IMR-90 (cell line): ENCODE results near the gene BMERB1. TPM values are rescaled to one million over a fixed set of nuclear protein-coding genes. Genes with fewer than 3 reads are reported as not detected.

ENCODE experiments used
- ATAC-seq: fragments of 200-7000 bp; cut with Tn5 transposase; 2 replicates; pipeline ENCODE4 v1.9.1; 2020; ENCODE audit warnings: low read depth, mild to moderate bottlenecking, moderate library complexity
- BruUV-seq: library from RNA; stranded (reverse); fragments of 400-500 nt; replicated peaks from 2 replicates; lab custom pipeline; 2021; lab: Mats Ljungman, UMichigan
- CTCF ChIA-PET: fragments of 300-600 bp; formaldehyde crosslinking; extraction: SDS; loops from one replicate; lab custom pipeline; 2021; ENCODE audit warnings: antibody characterized with exemption; lab: Yijun Ruan, JAX
- POLR2A ChIA-PET: fragments of 300-600 bp; sonication (Branson Sonifier 250); formaldehyde crosslinking; loops from one replicate; lab custom pipeline; 2022; ENCODE audit warnings: antibody characterized with exemption; ENCODE audit not compliant: unreplicated experiment; lab: Charles Lee
- DNase-seq: peaks from one replicate; pipeline ENCODE4 v3.0.0; 2013
- H2AFZ ChIP-seq: replicated peaks from 2 replicates; pipeline ENCODE3; 2013; ENCODE audit warnings: low read length, mild to moderate bottlenecking; ENCODE audit not compliant: poor library complexity
- H2AK5ac ChIP-seq: 2 replicates; pipeline ENCODE4 v1.6.1; 2013; ENCODE audit warnings: low read depth, low read length, inconsistent platforms
- H2AK9ac ChIP-seq: replicated peaks from 2 replicates; pipeline ENCODE3; 2013; ENCODE audit warnings: mild to moderate bottlenecking, low read depth, low read length, moderate library complexity; ENCODE audit not compliant: poor library complexity
- H2BK120ac ChIP-seq: 2 replicates; pipeline ENCODE4 v1.6.1; 2013; ENCODE audit warnings: low read depth, low read length, inconsistent platforms
- H2BK15ac ChIP-seq: 3 replicates; pipeline ENCODE4 v1.6.1; 2013; ENCODE audit warnings: low read depth, low read length, inconsistent platforms
- H2BK20ac ChIP-seq: 2 replicates; pipeline ENCODE4 v1.6.1; 2013; ENCODE audit warnings: low read depth, mild to moderate bottlenecking, inconsistent platforms, low read length, moderate library complexity
- H2BK5ac ChIP-seq: 2 replicates; pipeline ENCODE4 v1.6.1; 2013; ENCODE audit warnings: mild to moderate bottlenecking, low read depth, low read length, inconsistent platforms; ENCODE audit not compliant: poor library complexity, severe bottlenecking
- H3K14ac ChIP-seq: replicated peaks from 2 replicates; pipeline ENCODE4 v1.6.1; 2013; ENCODE audit warnings: low read depth, low read length, inconsistent platforms
- H3K18ac ChIP-seq: 2 replicates; pipeline ENCODE4 v1.6.1; 2013; ENCODE audit warnings: low read depth, low read length, control low read depth
- H3K23ac ChIP-seq: 2 replicates; pipeline ENCODE4 v1.6.1; 2013; ENCODE audit warnings: low read depth, low read length, inconsistent platforms
- H3K27ac ChIP-seq: 2 replicates; pipeline ENCODE4 v1.5.1; 2013; ENCODE audit warnings: mild to moderate bottlenecking, control low read depth, low read length; ENCODE audit not compliant: insufficient read depth
- H3K27me3 ChIP-seq: 2 replicates; pipeline ENCODE4 v1.6.1; 2013; ENCODE audit warnings: low read length; ENCODE audit not compliant: control insufficient read depth, insufficient read depth
- H3K36me3 ChIP-seq: 2 replicates; pipeline ENCODE4 v1.6.1; 2013; ENCODE audit warnings: low read length, mixed read lengths; ENCODE audit not compliant: control insufficient read depth, insufficient read depth
- H3K4ac ChIP-seq: 2 replicates; pipeline ENCODE4 v1.6.1; 2013; ENCODE audit warnings: low read depth, low read length, inconsistent platforms
- H3K4me1 ChIP-seq: 2 replicates; pipeline ENCODE4 v1.6.1; 2013; ENCODE audit warnings: low read length, mixed read lengths; ENCODE audit not compliant: control insufficient read depth, insufficient read depth
- H3K4me2 ChIP-seq: 2 replicates; pipeline ENCODE4 v1.6.1; 2013; ENCODE audit warnings: low read depth, mild to moderate bottlenecking, control low read depth, low read length, moderate library complexity
- H3K4me3 ChIP-seq: 2 replicates; pipeline ENCODE4 v1.5.1; 2013; ENCODE audit warnings: low read depth, mild to moderate bottlenecking, control low read depth, low read length, moderate library complexity; ENCODE audit not compliant: insufficient read depth
- H3K56ac ChIP-seq: 2 replicates; pipeline ENCODE4 v1.6.1; 2013; ENCODE audit warnings: low read length, inconsistent platforms; ENCODE audit not compliant: insufficient read depth; ENCODE audit errors: extremely low read depth
- H3K79me1 ChIP-seq, 2 experiments: 2 replicates each; pipeline ENCODE4 v1.6.1; 2013; ENCODE audit warnings: low read length in 2 of 2, inconsistent platforms in 1 of 2, low read depth in 1 of 2
- H3K9ac ChIP-seq: 2 replicates; pipeline ENCODE4 v1.6.1; 2013; ENCODE audit warnings: low read depth, low read length, control low read depth
- H3K9me1 ChIP-seq: 2 replicates; pipeline ENCODE4 v1.6.1; 2013; ENCODE audit warnings: low read length, inconsistent platforms; ENCODE audit not compliant: insufficient read depth
- H3K9me3 ChIP-seq: 2 replicates; pipeline ENCODE4 v1.6.1; 2013; ENCODE audit warnings: low read length; ENCODE audit not compliant: control insufficient read depth, insufficient read depth
- H4K20me1 ChIP-seq: 2 replicates; pipeline ENCODE4 v1.6.1; 2013; ENCODE audit warnings: low read length, inconsistent platforms; ENCODE audit not compliant: insufficient read depth
- H4K5ac ChIP-seq: 2 replicates; pipeline ENCODE4 v1.6.1; 2013; ENCODE audit warnings: mild to moderate bottlenecking, low read depth, low read length, control low read depth
- H4K8ac ChIP-seq, 2 experiments: 2 replicates each; pipeline ENCODE4 v1.6.1; 2013; ENCODE audit warnings: low read depth in 2 of 2, low read length in 2 of 2, control low read depth in 1 of 2, inconsistent platforms in 1 of 2
- H4K91ac ChIP-seq: 2 replicates; pipeline ENCODE4 v1.6.1; 2013; ENCODE audit warnings: low read depth, low read length, inconsistent platforms; ENCODE audit not compliant: insufficient read depth
- CEBPB ChIP-seq: IDR thresholded peaks from 2 replicates; pipeline ENCODE4 v1.6.1; 2012; ENCODE audit warnings: low read depth, low read length, improper control_type of control experiment
- CHD1 ChIP-seq: IDR thresholded peaks from 2 replicates; pipeline ENCODE4 v1.6.1; 2012; ENCODE audit warnings: low read depth, low read length, improper control_type of control experiment
- ELK1 ChIP-seq: fragments of 150-350 bp; IDR thresholded peaks from 2 replicates; pipeline ENCODE4 v1.6.1; 2016; ENCODE audit warnings: low read depth, mild to moderate bottlenecking, low read length, moderate library complexity, borderline replicate concordance
- MAFK ChIP-seq: IDR thresholded peaks from 2 replicates; pipeline ENCODE4 v1.6.1; 2012; ENCODE audit warnings: low read depth, low read length, improper control_type of control experiment
- MAZ ChIP-seq: IDR thresholded peaks from 2 replicates; pipeline ENCODE4 v1.6.1; 2012; ENCODE audit warnings: low read depth, mild to moderate bottlenecking, low read length, improper control_type of control experiment, moderate library complexity, borderline replicate concordance
- MXI1 ChIP-seq: IDR thresholded peaks from 2 replicates; pipeline ENCODE4 v1.6.1; 2012; ENCODE audit warnings: low read depth, mild to moderate bottlenecking, low read length, moderate library complexity, borderline replicate concordance
- NFE2L2 ChIP-seq: fragments of 150-350 bp; IDR thresholded peaks from 2 replicates; pipeline ENCODE4 v1.6.1; 2016; ENCODE audit warnings: low read depth, mild to moderate bottlenecking, low read length
- RCOR1 ChIP-seq: IDR thresholded peaks from 2 replicates; pipeline ENCODE4 v1.6.1; 2012; ENCODE audit warnings: mild to moderate bottlenecking, low read length, improper control_type of control experiment; ENCODE audit not compliant: insufficient replicate concordance
- WGBS, 2 experiments: methylation state at CpG; one replicate each; pipeline versions ENCODE4 v1.1.5 to v1.1.7; 2013; ENCODE audit warnings: missing lambda C conversion rate in 2 of 2; ENCODE audit not compliant: insufficient read length in 1 of 2; ENCODE audit errors: extremely low coverage in 2 of 2; 5-methylcytosine and 5-hydroxymethylcytosine counted together
- dilution Hi-C: fragments of 300-500 bp; cut with HindIII; formaldehyde crosslinking; loops from one replicate; pipeline ENCODE4 v1.14.3; 2018; ENCODE audit warnings: low sequenced_read_pairs; ENCODE audit not compliant: unreplicated experiment
- in situ Hi-C: fragments of 300-500 bp; cut with MboI; formaldehyde crosslinking; loops from 3 replicates; pipeline ENCODE4 v1.14.3; 2019; ENCODE audit warnings: low sequenced_read_pairs, inconsistent platforms, mixed read lengths
- intact Hi-C: fragments of 100-400 bp; cut with micrococcal nuclease; formaldehyde crosslinking; loops from 2 replicates; pipeline ENCODE4 v1.10.0; 2022
- polyA plus RNA-seq, 3 experiments: library from polyadenylated mRNA; depleted of rRNA; stranded (reverse); fragments of >200 nt; gene quantifications; 2 replicates each; pipeline ENCODE4 v1.2.3, GENCODE V29; 2012; ENCODE audit warnings: low replicate concordance in 1 of 3
- total RNA-seq: library from RNA; depleted of rRNA; stranded (reverse); fragments of >200 nt; gene quantifications from 2 replicates; pipeline ENCODE4 v1.2.3, GENCODE V29; 2012
- TF ChIP-seq, protein P1 (sequence below): conservative IDR thresholded peaks from 2 replicates; pipeline ENCODE4 v1.5.1; 2012; ENCODE audit warnings: mild to moderate bottlenecking, low read depth, low read length, improper control_type of control experiment
- TF ChIP-seq, protein P2 (sequence below): fragments of 150-350 bp; IDR thresholded peaks from 2 replicates; pipeline ENCODE4 v1.6.1; 2017; ENCODE audit warnings: mild to moderate bottlenecking, antibody characterized with exemption, low read length, low read depth

The BMERB1 gene
- total and polyA plus RNA-seq, 2 of the 4 experiments (the other 2 are of a cell fraction) = 22.6 to 32.9 TPM

GRCh38 chr16:15526731-15527130 is 92.3 kb downstream of the BMERB1 start:
- H2AFZ ChIP-seq = no peak overlapping the region
- CTCF ChIA-PET = no interaction called here

More at GRCh38 chr16:15526731-15527130, 92.3 kb downstream of the BMERB1 start:
- no peak overlapping the region for H2AK5ac ChIP-seq
- no peak overlapping the region for H4K8ac ChIP-seq
- ATAC-seq (no peak), DNase-seq (no peak)
- H3K4me2 ChIP-seq = no peak overlapping the region
- peaks cover 5 to 8% of the 10 kb centered on the region in 2 experiments; a peak in 3 of 4 replicates for H3K79me1 ChIP-seq
- no peak overlapping the region for H3K14ac ChIP-seq
- H2BK120ac ChIP-seq = no peak overlapping the region
- H3K56ac ChIP-seq = no peak overlapping the region
- TF ChIP-seq CEBPB (no peak), ELK1 (no peak), MAFK (no peak), MXI1 (no peak), MAZ (no peak), CHD1 (no peak), NFE2L2 (no peak), RCOR1 (no peak)
- TF ChIP-seq, protein P1, sequence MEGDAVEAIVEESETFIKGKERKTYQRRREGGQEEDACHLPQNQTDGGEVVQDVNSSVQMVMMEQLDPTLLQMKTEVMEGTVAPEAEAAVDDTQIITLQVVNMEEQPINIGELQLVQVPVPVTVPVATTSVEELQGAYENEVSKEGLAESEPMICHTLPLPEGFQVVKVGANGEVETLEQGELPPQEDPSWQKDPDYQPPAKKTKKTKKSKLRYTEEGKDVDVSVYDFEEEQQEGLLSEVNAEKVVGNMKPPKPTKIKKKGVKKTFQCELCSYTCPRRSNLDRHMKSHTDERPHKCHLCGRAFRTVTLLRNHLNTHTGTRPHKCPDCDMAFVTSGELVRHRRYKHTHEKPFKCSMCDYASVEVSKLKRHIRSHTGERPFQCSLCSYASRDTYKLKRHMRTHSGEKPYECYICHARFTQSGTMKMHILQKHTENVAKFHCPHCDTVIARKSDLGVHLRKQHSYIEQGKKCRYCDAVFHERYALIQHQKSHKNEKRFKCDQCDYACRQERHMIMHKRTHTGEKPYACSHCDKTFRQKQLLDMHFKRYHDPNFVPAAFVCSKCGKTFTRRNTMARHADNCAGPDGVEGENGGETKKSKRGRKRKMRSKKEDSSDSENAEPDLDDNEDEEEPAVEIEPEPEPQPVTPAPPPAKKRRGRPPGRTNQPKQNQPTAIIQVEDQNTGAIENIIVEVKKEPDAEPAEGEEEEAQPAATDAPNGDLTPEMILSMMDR = no peak
- TF ChIP-seq, protein P2, sequence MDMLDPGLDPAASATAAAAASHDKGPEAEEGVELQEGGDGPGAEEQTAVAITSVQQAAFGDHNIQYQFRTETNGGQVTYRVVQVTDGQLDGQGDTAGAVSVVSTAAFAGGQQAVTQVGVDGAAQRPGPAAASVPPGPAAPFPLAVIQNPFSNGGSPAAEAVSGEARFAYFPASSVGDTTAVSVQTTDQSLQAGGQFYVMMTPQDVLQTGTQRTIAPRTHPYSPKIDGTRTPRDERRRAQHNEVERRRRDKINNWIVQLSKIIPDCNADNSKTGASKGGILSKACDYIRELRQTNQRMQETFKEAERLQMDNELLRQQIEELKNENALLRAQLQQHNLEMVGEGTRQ = no peak
- no peaks in the 10 kb centered on the region for H3K27me3 ChIP-seq
- peaks cover 10% of the 10 kb centered on the region for H3K36me3 ChIP-seq
- H4K20me1 ChIP-seq = no peaks in the 10 kb centered on the region
- no peak overlapping the region for H3K4me3 ChIP-seq
- H4K91ac ChIP-seq = no peak overlapping the region
- dilution Hi-C loops = no loop called here
- no peaks in the 10 kb centered on the region for H3K4me1 ChIP-seq
- no peak overlapping the region for H3K9ac ChIP-seq
- no CpG with 5 or more reads among the region's 2 CpGs for WGBS, 2 experiments
- H2BK5ac ChIP-seq = no peak overlapping the region
- intact Hi-C loops = no loop called here
- H3K27ac ChIP-seq = no peak overlapping the region
- no peak overlapping the region for H3K4ac ChIP-seq
- BruUV-seq = no TSS peak
- H4K5ac ChIP-seq = no peak overlapping the region
- in situ Hi-C loops = no loop called here
- no peak overlapping the region for H2AK9ac ChIP-seq
- H2BK15ac ChIP-seq = no peak overlapping the region
- no peak overlapping the region for H3K18ac ChIP-seq
- H3K9me3 ChIP-seq = no peaks in the 10 kb centered on the region
- no peak overlapping the region for H2BK20ac ChIP-seq
- POLR2A ChIA-PET = no interaction called here
- no peak overlapping the region for H3K23ac ChIP-seq
- H3K9me1 ChIP-seq = no peaks in the 10 kb centered on the region
